Memory B cell (primary cell): Measurements from ENCODE around the gene TSPAN11.

ENCODE experiments used
- ATAC-seq: fragments of 150-1000 bp; cut with Tn5 transposase; 2 replicates; pipeline ENCODE4 v1.10.0; 2021; ENCODE audit warnings: low read depth, mild to moderate bottlenecking, moderate library complexity
- DNase-seq, 2 donors: peaks; one replicate each; pipeline ENCODE4 v3.0.0; 2022; ENCODE audit warnings: low spot score in 2 of 2
- H3K27ac Mint-ChIP-seq: one replicate; pipeline ENCODE4 v1.8.0; 2022; ENCODE audit warnings: mild to moderate bottlenecking, moderate library complexity, mixed read lengths
- H3K27me3 Mint-ChIP-seq: one replicate; pipeline ENCODE4 v1.8.0; 2022; ENCODE audit warnings: mixed read lengths
- H3K36me3 Mint-ChIP-seq: one replicate; pipeline ENCODE4 v1.8.0; 2022; ENCODE audit warnings: mild to moderate bottlenecking, mixed read lengths
- H3K4me1 Mint-ChIP-seq: one replicate; pipeline ENCODE4 v1.8.0; 2022; ENCODE audit warnings: mixed read lengths
- H3K4me3 Mint-ChIP-seq: one replicate; pipeline ENCODE4 v1.8.0; 2022; ENCODE audit warnings: mild to moderate bottlenecking, moderate library complexity, mixed read lengths
- H3K9me3 Mint-ChIP-seq: one replicate; pipeline ENCODE4 v1.8.0; 2022; ENCODE audit warnings: mixed read lengths

The TSPAN11 gene

GRCh38 chr12:30973175-30973574 is 46.6 kb downstream of the TSPAN11 start:
- Mint-ChIP-seq H3K36me3 (no peaks in the 10 kb centered on the region), H3K27me3 (peaks cover 19% of the 10 kb centered on the region), H3K4me1 (no peaks in the 10 kb centered on the region), H3K9me3 (no peaks in the 10 kb centered on the region), H3K4me3 (no peak overlapping the region), H3K27ac (no peak overlapping the region)
- DNase-seq (no peak), ATAC-seq (no peak)

- Mint-ChIP-seq H3K9me3 (no peaks in the 10 kb centered on the region), H3K27ac (no peak overlapping the region), H3K27me3 (peaks cover 19% of the 10 kb centered on the region), H3K4me1 (no peaks in the 10 kb centered on the region), H3K36me3 (no peaks in the 10 kb centered on the region), H3K4me3 (no peak overlapping the region)
- ATAC-seq (no peak), DNase-seq (no peak)
Observed at GRCh38 chr12:30973830-30974229, 47.3 kb downstream of the TSPAN11 start.

DNA sequence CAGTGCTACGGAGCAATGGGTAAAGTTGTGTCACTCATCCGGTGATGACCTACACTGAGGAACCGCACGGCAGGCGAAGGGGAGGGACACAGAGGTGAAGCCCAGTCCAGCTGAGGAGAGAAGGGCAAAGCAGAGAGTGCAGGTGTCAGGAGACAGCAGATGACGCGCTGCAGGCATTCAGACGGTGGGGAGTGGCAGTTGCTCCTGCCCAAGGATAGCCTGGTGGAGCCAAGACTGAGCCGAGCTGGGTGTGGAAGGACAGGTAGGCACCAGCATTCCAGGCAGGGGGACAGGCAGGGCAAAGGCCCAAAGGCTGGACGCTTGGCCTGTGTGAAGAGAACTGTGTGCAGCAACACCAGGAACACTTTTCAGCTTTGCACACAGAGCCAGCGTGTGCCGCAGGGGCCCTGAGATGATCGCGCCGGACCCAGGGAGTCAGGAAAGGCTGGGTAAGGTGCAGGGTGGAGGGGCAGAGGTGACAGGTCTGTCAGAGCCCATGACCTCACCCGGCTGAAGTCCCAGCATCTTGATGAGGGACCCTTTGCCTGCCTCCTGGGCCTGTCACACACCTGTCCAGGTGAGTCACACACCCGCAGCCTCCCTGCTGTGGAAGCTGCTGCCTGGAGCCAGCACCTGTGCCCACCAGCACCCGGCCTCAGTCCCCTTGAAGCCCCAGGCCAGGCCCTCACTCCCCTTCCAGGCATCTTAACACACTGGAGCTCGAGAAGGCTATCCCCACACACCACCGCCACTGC is 48.4 kb downstream of the TSPAN11 start:
- no peak overlapping the region for H3K27ac Mint-ChIP-seq
- no peaks in the 10 kb centered on the region for H3K9me3 Mint-ChIP-seq
- ATAC-seq (no peak), DNase-seq (no peak)
- H3K27me3 Mint-ChIP-seq, result peaks cover 19% of the 10 kb centered on the region
- H3K4me3 Mint-ChIP-seq, result no peak overlapping the region
- no peaks in the 10 kb centered on the region for H3K4me1 Mint-ChIP-seq
- H3K36me3 Mint-ChIP-seq, result no peaks in the 10 kb centered on the region

GRCh38 chr12:30975581-30975980 is 49.0 kb downstream of the TSPAN11 start:
- H3K36me3 Mint-ChIP-seq, result no peaks in the 10 kb centered on the region
- H3K9me3 Mint-ChIP-seq, result no peaks in the 10 kb centered on the region
- H3K4me1 Mint-ChIP-seq, result no peaks in the 10 kb centered on the region

DNA sequence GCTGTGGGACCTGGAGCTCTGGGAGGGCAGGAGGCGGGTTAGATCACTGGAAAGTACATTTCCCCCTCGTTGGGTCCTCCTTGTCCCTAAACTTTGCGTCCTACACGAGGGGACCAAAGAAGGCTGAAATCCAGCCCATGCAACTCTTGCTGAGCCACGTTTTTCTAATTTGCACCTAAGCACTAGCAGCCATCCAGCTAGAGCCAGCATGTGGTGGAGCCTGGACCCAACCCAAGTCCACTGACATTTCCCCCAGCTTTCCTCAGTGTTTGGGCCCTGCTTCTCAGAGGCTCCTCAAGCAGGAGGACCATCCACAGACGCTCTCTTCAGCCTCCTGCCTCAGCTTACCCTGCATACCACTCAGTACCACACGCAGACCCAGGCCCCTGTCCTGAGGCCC is 49.7 kb downstream of the TSPAN11 start:
- Mint-ChIP-seq H3K36me3 (no peaks in the 10 kb centered on the region), H3K4me1 (no peaks in the 10 kb centered on the region), H3K9me3 (no peaks in the 10 kb centered on the region), H3K4me3 (no peak overlapping the region), H3K27ac (no peak overlapping the region), H3K27me3 (peaks cover 20% of the 10 kb centered on the region)
- DNase-seq (no peak), ATAC-seq (no peak)

More at GRCh38 chr12:30975581-30975980, 49.0 kb downstream of the TSPAN11 start:
- H3K27ac Mint-ChIP-seq, result no peak overlapping the region
- ATAC-seq, result no peak
- DNase-seq, result no peak
- peaks cover 16% of the 10 kb centered on the region for H3K27me3 Mint-ChIP-seq
- no peak overlapping the region for H3K4me3 Mint-ChIP-seq

GRCh38 chr12:30977124-30977523 is 50.6 kb downstream of the TSPAN11 start:
- Mint-ChIP-seq H3K27ac (no peak overlapping the region), H3K4me1 (no peaks in the 10 kb centered on the region), H3K27me3 (peaks cover 17% of the 10 kb centered on the region), H3K9me3 (no peaks in the 10 kb centered on the region), H3K36me3 (no peaks in the 10 kb centered on the region), H3K4me3 (no peak overlapping the region)
- DNase-seq (no peak), ATAC-seq (no peak)

DNA sequence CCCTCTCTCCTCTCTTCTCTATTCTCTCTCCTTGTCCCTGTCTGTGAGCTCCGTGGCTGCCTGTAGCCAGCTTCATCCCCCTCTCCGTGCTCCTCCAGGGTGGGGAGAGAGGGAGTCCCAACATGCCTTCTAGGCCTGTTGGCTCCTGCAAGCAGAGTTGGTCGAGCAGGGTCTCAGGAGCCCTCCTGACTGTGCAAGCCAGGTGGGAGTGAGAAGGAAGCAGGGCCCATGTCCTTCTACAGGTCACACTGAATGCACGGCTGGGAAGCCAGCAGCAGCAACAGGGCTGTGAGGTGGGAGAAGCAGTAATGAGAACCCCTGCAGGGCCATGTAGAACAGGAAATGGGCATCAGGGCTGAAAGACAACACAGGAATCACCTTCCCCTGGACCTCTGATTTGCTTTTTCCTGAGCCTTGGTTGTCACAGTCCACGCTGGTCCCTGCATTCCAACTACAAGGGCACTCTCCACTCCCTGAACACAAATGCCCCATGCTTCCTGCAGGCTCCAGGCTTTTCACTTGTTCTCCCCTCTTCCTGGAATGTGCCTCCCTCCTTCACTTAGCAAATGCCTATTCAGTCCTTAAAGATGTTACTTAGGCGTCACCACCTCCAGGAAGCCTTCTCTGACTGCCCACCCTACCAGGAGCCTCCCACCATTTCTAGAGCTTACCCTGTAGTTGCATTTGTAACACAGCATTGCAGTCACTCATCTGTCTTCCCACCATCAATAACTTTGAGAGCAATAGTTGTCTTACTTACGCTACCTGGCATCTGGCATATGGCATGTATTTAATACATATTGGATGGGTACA is 51.2 kb downstream of the TSPAN11 start:
- Mint-ChIP-seq H3K36me3 (no peaks in the 10 kb centered on the region), H3K27me3 (peaks cover 14% of the 10 kb centered on the region), H3K27ac (no peak overlapping the region), H3K4me1 (no peaks in the 10 kb centered on the region), H3K4me3 (no peak overlapping the region), H3K9me3 (no peaks in the 10 kb centered on the region)
- DNase-seq (no peak), ATAC-seq (no peak)

DNA sequence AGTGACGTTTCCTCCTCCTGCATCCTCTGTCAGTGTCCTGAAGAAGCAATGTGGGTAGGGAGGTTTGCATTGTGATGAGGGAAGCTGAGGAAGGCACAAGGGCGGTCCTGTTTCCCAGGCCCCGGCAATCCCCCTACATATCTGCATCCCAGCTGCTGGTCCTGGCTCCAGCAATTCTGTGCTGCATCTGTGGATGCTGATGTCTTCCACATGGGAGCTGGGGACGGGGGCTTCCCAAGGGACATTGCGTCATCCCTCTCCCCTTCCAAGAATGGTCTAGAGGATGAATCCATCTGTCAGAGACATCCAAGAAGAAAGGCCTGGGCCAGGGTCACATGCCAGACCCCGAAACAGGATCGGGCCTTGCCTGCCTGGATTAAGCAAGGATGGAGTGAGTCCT is 52.1 kb downstream of the TSPAN11 start:
- Mint-ChIP-seq H3K27ac (no peak overlapping the region), H3K4me1 (no peaks in the 10 kb centered on the region), H3K36me3 (no peaks in the 10 kb centered on the region), H3K4me3 (no peak overlapping the region), H3K27me3 (peaks cover 13% of the 10 kb centered on the region), H3K9me3 (no peaks in the 10 kb centered on the region)
- no peak for ATAC-seq
- no peak for DNase-seq

DNA sequence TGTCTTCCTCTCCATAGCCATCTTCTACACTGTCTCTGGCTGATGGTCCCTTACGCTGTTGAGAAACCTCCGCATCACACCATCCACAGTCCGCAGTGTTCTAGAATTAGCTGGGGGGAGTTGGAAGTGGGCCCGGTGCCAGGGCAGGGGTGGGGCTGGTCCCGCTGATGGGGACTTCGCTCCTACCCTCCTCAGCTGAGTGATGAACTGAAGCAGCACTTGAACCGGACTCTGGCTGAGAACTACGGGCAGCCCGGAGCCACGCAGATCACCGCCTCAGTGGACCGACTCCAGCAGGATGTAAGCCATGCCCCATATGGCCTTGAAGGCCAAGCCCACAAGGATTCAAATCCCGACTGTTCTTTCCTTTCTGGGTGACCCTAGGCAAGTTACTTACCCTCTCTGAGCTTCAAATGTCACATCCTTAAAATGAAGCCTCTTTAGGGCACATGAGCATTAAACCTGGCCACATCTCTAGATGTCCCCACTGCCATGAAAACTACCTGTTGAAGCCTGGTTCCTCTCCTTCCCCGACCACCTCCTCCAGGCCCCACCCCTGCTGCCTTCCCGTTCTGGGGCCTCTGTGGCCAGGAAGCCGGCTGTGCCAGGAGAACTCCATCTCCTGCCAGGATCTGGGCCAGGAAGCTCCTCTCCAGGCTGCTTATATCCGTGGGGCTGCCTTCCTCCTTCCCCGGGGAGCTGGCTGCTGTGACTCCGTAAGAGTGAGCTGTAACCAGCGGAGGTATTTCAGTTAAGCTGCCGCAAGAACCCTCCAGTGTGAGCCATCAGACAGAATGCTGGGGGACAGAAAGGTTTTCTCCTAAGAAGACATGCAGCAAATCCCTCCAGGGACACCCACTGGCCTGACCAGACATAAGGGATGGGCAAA is 53.1 kb downstream of the TSPAN11 start:
- ATAC-seq, result no peak
- H3K27ac Mint-ChIP-seq, result no peak overlapping the region
- no peaks in the 10 kb centered on the region for H3K4me1 Mint-ChIP-seq
- no peaks in the 10 kb centered on the region for H3K36me3 Mint-ChIP-seq
- peaks cover 13% of the 10 kb centered on the region for H3K27me3 Mint-ChIP-seq
- no peak overlapping the region for H3K4me3 Mint-ChIP-seq
- DNase-seq, result no peak
- no peaks in the 10 kb centered on the region for H3K9me3 Mint-ChIP-seq

GRCh38 chr12:30980955-30981662 is 54.6 kb downstream of the TSPAN11 start:
- peaks cover 13% of the 10 kb centered on the region for H3K27me3 Mint-ChIP-seq
- H3K4me3 Mint-ChIP-seq, result no peak overlapping the region
- no peaks in the 10 kb centered on the region for H3K36me3 Mint-ChIP-seq
- H3K4me1 Mint-ChIP-seq, result no peaks in the 10 kb centered on the region
- no peak for DNase-seq
- ATAC-seq, result no peak
- no peaks in the 10 kb centered on the region for H3K9me3 Mint-ChIP-seq
- H3K27ac Mint-ChIP-seq, result no peak overlapping the region

DNA sequence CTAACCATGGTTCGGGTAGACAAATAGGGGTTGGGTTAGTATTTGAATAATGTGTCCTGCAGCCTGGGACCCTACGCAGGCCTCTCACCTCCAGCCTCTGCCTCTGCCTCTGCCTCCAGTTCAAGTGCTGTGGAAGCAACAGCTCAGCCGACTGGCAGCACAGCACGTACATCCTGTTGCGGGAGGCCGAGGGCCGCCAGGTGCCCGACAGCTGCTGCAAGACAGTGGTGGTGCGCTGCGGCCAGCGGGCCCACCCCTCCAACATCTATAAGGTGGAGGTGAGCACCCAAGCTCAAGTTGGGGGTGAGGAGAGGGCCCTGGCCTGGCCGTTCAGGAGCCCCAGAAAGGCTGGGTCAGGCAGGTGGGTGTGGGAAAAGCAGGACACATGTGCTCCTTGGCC is 55.9 kb downstream of the TSPAN11 start:
- H3K4me3 Mint-ChIP-seq, result no peak overlapping the region
- H3K27me3 Mint-ChIP-seq, result peaks cover 13% of the 10 kb centered on the region
- no peaks in the 10 kb centered on the region for H3K4me1 Mint-ChIP-seq
- H3K27ac Mint-ChIP-seq, result no peak overlapping the region
- ATAC-seq (no peak), DNase-seq (no peak)
- H3K9me3 Mint-ChIP-seq, result no peaks in the 10 kb centered on the region
- no peaks in the 10 kb centered on the region for H3K36me3 Mint-ChIP-seq

DNA sequence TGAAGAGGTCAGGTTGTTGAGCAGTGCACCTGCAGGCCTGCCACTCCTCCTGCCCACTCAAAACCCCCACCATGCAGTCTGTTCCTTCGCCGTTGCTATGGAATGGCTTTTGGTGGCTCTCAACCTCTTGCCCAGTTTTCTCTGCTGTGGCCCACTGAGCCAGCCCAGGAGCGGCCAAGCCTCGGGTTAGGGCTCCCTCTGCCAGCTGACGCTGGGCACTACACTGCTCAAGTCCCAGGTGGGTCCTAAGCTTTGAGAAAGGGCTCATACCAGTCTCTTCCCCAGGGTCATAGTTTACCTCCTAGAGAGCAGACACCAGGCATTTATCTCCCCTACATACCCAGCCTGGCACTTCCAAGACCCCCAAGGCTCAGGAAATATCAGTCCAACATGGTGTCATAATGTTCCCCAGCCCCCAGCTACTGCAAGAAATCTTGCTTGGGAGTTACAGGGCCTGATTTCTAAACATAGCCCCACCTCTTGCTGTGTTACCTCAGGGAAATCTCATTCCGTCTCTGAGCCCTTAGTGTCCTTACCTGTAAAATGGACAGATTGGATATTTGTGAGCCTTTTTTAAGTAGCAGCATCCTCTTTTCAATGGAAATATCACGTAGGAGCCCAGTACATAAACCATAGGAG is 59.4 kb downstream of the TSPAN11 start:
- H3K9me3 Mint-ChIP-seq, result no peaks in the 10 kb centered on the region
- peak; percentile 59 for ATAC-seq
- no peaks in the 10 kb centered on the region for H3K36me3 Mint-ChIP-seq
- H3K4me3 Mint-ChIP-seq, result no peak overlapping the region
- DNase-seq, result no peak
- no peaks in the 10 kb centered on the region for H3K4me1 Mint-ChIP-seq
- peaks cover 3% of the 10 kb centered on the region for H3K27me3 Mint-ChIP-seq
- H3K27ac Mint-ChIP-seq, result no peak overlapping the region

DNA sequence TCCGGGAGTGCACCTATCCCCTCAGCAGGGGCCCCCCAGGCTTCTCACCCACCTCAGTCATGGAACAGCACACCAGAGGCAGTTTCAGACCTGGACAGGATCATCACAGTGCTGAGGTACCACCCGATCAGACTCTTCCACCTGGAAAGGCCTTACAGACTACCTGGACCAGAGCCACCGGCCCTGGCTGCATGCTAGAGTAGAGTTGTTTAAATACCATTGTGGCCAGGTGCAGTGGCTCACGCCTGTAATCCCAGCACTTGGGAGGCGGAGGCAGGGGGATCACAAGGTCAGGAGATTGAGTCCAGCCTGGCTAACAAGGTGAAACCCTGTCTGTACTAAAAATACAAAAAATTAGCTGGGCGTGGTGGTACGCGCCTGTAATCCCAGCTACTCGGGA is 61.5 kb downstream of the TSPAN11 start:
- Mint-ChIP-seq H3K4me3 (no peak overlapping the region), H3K27ac (no peak overlapping the region), H3K4me1 (no peaks in the 10 kb centered on the region), H3K36me3 (no peaks in the 10 kb centered on the region), H3K9me3 (no peaks in the 10 kb centered on the region), H3K27me3 (peaks cover 2% of the 10 kb centered on the region)
- ATAC-seq (no peak), DNase-seq (no peak)
